Esophagus muscularis mucosa (tissue), 4 donors: Measurements from ENCODE around the gene GRK4. TPM values are rescaled to one million over a fixed set of nuclear protein-coding genes. Genes with fewer than 3 reads are reported as not detected.
A peak's percentile ranks its signal among the peaks of the same experiment; 100 is the strongest.

ENCODE experiments used
- DNase-seq: peaks from one replicate; pipeline ENCODE4 v3.0.0-alpha.2; 2017; ENCODE audit errors: extremely low spot score
- H3K27ac ChIP-seq, 4 donors: fragments of 200-600 bp; sonication (generic); replicated peaks in 1 of 4; 1 replicate in 3 of 4; 2 replicates in 1 of 4; pipeline ENCODE4 v1.5.1; 2016 to 2019; ENCODE audit warnings: mild to moderate bottlenecking in 1 of 4
- H3K27me3 ChIP-seq, 4 donors: fragments of 200-600 bp; sonication (generic); one replicate each; pipeline versions ENCODE4 v1.5.1 to v1.6.0; 2016 to 2019
- H3K36me3 ChIP-seq, 4 donors: fragments of 200-600 bp; sonication (generic); one replicate each; pipeline ENCODE4 v1.5.1; 2016 to 2019
- H3K4me1 ChIP-seq, 4 donors: fragments of 200-600 bp; sonication (generic); one replicate each; pipeline ENCODE4 v1.5.1; 2016 to 2019
- H3K4me3 ChIP-seq, 4 donors: fragments of 200-600 bp; sonication (generic); 1 replicate in 2 of 4; 2 replicates in 2 of 4; pipeline ENCODE4 v1.5.1; 2016 to 2019; ENCODE audit warnings: mild to moderate bottlenecking in 4 of 4, moderate library complexity in 1 of 4
- H3K9me3 ChIP-seq, 4 donors: fragments of 200-600 bp; sonication (generic); 1 replicate in 3 of 4; 2 replicates in 1 of 4; pipeline ENCODE4 v1.5.1; 2016 to 2019
- CTCF ChIP-seq, 3 experiments: fragments of 200-600 bp in 2 of 3; fragments of 450-650 bp in 1 of 3; sonication (generic) in 2 of 3; IDR thresholded peaks; one replicate each; pipeline ENCODE4 v1.5.1; 2017 to 2019; ENCODE audit warnings: antibody characterized with exemption in 3 of 3, mild to moderate bottlenecking in 2 of 3, moderate library complexity in 1 of 3
- EP300 ChIP-seq: sonication (generic); formaldehyde crosslinking; IDR thresholded peaks from one replicate; pipeline ENCODE4 v1.6.1; 2017; ENCODE audit warnings: antibody characterized with exemption
- POLR2A ChIP-seq: fragments of 450-650 bp; IDR thresholded peaks from one replicate; pipeline ENCODE4 v1.6.1; 2017; ENCODE audit warnings: antibody characterized with exemption, moderate library complexity, mild to moderate bottlenecking, low read depth
- POLR2AphosphoS5 ChIP-seq, 2 donors: sonication (generic); formaldehyde crosslinking; IDR thresholded peaks; one replicate each; pipeline ENCODE4 v1.6.1; 2017; ENCODE audit warnings: antibody characterized with exemption in 2 of 2
- WGBS: methylation state at CpG from one replicate; pipeline ENCODE4 v1.1.5; 2018; 5-methylcytosine and 5-hydroxymethylcytosine counted together
- intact Hi-C: fragments of 100-400 bp; cut with DNase I; formaldehyde crosslinking; loops from one replicate; pipeline ENCODE4 v1.15.1; 2023
- total RNA-seq, 4 donors: library from RNA; depleted of rRNA; stranded (reverse); fragments of >200 nt; gene quantifications; one replicate each; pipeline versions ENCODE4 v1.1.0 to v1.2.1, GENCODE V29; 2016

Gene GRK4
- total RNA-seq, 4 donors from 2014 or later: 4.8 to 8.0 (median 6.4) TPM

DNA sequence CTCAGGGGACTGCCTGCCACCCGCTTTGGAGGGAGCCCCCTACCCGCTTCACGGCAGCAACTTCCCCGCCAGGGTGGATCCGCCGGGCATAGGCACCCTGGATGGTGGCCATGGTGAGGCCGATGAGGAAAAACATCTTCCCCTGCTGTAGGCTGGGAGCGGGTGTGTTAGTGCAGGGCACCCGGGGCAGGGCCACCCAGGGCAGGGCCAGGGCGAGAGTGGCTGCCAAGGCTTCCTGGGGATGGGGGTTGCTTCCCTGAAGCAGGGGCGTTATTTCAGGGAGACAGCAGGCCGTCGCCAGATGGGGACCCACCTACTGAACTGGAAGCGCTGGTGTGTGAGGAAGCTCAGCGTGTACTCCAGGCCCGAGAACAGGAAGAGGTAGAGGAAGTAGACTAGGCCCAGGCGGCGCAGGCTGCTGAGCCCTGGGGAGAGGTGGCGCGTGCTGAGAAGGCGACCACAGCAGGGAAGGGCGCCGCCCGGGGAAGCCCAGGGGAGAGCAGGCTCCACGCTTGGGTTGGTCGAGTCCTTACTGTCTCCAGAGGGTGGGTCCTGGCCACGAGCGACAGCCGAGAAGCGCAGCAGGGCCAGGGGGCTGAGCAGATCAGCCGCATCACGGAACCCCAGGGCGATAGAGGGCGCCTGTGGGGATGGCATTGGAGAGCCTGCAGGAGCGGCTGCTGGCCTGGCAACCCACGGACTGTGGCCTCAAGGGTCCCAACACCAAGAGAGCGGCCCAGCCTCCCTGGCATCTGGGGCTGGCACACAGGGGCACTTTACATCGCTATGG lies 31.7 kb upstream of the GRK4 start:
- peaks cover 24 to 54% (median 50%) of the 10 kb centered on the region in 4 donors for H3K36me3 ChIP-seq
- intact Hi-C loops: loop anchor here (10.0 kb wide), 1 partner anchor 167 kb away; no protein-coding TSS in a partner anchor
- 81% methylated on average over 28 of the region's 38 CpGs for WGBS
- no peak for DNase-seq
- H3K27me3 ChIP-seq: no peaks in the 10 kb centered on the region
- TF ChIP-seq POLR2A (no peak), EP300 (no peak), CTCF (IDR thresholded peaks at IDR 0.05) (peak in 1 of 3 experiments; percentile 2), POLR2AphosphoS5 (IDR thresholded peaks at IDR 0.05) (peak; percentile 36 to 40)
- peak overlapping the region; percentile 80 to 96 (median 94) for H3K27ac ChIP-seq
- peaks cover 50 to 58% (median 56%) of the 10 kb centered on the region in 4 donors for H3K4me1 ChIP-seq
- no peak overlapping the region for H3K4me3 ChIP-seq
- H3K9me3 ChIP-seq: no peaks in the 10 kb centered on the region

DNA sequence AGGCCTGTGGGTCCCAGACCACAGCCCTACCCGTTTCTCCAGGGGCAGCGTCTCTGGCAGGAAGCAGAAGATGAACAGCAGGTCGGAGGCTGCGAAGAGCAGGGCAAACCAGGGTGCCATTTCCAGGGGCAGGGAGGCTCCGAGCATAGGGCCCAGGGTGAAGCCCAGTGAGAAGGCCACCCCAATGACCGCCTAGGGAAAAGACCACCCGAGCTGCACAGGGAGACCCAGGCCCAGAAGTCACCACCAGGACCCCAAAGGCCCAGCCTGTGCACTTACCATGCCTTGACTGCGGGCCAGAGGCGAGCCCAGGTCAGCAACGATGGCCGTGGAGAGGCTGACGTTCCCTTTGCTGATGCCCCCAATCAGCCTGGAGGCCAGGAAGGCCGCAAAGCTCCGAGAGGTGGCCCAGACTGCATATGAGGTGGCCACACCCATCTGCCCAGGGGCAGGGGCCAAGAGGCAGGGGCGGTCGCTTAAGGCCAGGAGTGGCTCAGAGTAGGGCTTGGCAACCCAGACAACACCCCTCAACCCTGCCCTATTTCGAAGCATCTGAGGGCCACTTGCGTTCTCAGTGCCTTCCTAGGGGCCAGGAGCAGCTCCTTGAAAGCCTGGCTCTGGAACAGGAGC lies 30.9 kb upstream of the GRK4 start:
- H3K4me3 ChIP-seq: no peak overlapping the region
- intact Hi-C loops: loop anchor here (10.0 kb wide), 1 partner anchor 168 kb away; no protein-coding TSS in a partner anchor
- no peak for DNase-seq

GRCh38 chr4:2932951-2933565 lies 30.3 kb upstream of the GRK4 start:
- Histone ChIP-seq H3K27ac (peak overlapping the region; percentile 80 to 96 (median 94)), H3K9me3 (no peaks in the 10 kb centered on the region), H3K27me3 (no peaks in the 10 kb centered on the region), H3K4me3 (peak overlapping the region; percentile 82 to 97 (median 90)), H3K36me3 (peaks cover 22 to 54% (median 46%) of the 10 kb centered on the region in 4 donors), H3K4me1 (peaks cover 55 to 65% (median 64%) of the 10 kb centered on the region in 4 donors)
- no peak for TF ChIP-seq CTCF (IDR thresholded peaks at IDR 0.05)
- TF ChIP-seq POLR2A: no peak
- no peak for TF ChIP-seq POLR2AphosphoS5 (IDR thresholded peaks at IDR 0.05)
- no peak for TF ChIP-seq EP300
- intact Hi-C loops: loop anchor here (10.0 kb wide), 1 partner anchor 168 kb away; no protein-coding TSS in a partner anchor
- WGBS: 69% methylated on average over 10 of the region's 15 CpGs
- DNase-seq: no peak

More for the DNA sequence above, 30.9 kb upstream of the GRK4 start:
- Histone ChIP-seq H3K4me1 (peaks cover 55 to 64% (median 63%) of the 10 kb centered on the region in 4 donors), H3K27me3 (no peaks in the 10 kb centered on the region), H3K27ac (peak overlapping the region; percentile 80 to 96 (median 94)), H3K9me3 (no peaks in the 10 kb centered on the region), H3K36me3 (peaks cover 20 to 54% (median 46%) of the 10 kb centered on the region in 4 donors)
- 75% methylated on average over 17 of the region's 18 CpGs for WGBS
- no peak for TF ChIP-seq POLR2A
- no peak for TF ChIP-seq POLR2AphosphoS5 (IDR thresholded peaks at IDR 0.05)
- TF ChIP-seq CTCF (IDR thresholded peaks at IDR 0.05): no peak
- no peak for TF ChIP-seq EP300

DNA sequence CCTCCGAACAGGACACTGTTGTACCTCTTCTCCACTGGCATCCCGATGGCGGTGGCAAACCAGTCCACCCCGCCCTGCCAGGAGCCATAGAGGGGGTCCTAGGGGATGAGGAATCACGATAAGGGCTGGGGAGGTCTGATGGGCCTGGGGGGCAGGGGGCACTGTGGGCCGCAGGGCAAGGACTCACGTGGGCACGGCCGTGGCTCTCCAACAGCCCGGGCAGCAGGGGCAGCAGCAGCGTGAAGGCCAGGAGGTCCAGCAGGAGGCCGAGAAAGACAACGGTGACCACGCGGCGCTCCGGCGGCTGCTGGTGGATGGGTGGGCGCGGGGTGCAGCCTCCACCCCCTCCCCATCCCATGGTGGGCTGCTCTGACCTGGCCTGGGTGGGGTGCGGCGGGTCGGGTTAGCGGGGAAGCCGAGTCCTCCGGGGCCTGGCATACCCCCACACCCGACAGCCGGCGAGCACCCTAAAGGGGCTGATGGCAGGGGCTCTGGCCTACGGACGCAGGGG lies 29.8 kb upstream of the GRK4 start:
- no peaks in the 10 kb centered on the region for H3K9me3 ChIP-seq
- intact Hi-C loops: loop anchor here (2.0 to 10.0 kb wide), 2 partner anchors 91 to 169 kb away; partner anchors contain the start of gene ADD1
- no peak for DNase-seq
- H3K4me1 ChIP-seq: peaks cover 55 to 65% (median 64%) of the 10 kb centered on the region in 4 donors
- H3K36me3 ChIP-seq: peaks cover 22 to 54% (median 46%) of the 10 kb centered on the region in 4 donors
- no peaks in the 10 kb centered on the region for H3K27me3 ChIP-seq
- peak overlapping the region; percentile 82 to 97 (median 90) for H3K4me3 ChIP-seq
- H3K27ac ChIP-seq: peak overlapping the region; percentile 80 to 96 (median 94)
- no CpG with 5 or more reads among the region's 31 CpGs for WGBS
- TF ChIP-seq POLR2AphosphoS5 (IDR thresholded peaks at IDR 0.05) (no peak), POLR2A (no peak), CTCF (IDR thresholded peaks at IDR 0.05) (no peak), EP300 (no peak)
